NCI-H1436 treated with DMSO at 0.1 percent for 48 hours (cell line): ENCODE data around the gene TCERG1L.

ENCODE experiments used
- DNase-seq: peaks from one replicate; lab custom pipeline; 2025; lab: John Stamatoyannopoulos, UW

The TCERG1L gene

DNA sequence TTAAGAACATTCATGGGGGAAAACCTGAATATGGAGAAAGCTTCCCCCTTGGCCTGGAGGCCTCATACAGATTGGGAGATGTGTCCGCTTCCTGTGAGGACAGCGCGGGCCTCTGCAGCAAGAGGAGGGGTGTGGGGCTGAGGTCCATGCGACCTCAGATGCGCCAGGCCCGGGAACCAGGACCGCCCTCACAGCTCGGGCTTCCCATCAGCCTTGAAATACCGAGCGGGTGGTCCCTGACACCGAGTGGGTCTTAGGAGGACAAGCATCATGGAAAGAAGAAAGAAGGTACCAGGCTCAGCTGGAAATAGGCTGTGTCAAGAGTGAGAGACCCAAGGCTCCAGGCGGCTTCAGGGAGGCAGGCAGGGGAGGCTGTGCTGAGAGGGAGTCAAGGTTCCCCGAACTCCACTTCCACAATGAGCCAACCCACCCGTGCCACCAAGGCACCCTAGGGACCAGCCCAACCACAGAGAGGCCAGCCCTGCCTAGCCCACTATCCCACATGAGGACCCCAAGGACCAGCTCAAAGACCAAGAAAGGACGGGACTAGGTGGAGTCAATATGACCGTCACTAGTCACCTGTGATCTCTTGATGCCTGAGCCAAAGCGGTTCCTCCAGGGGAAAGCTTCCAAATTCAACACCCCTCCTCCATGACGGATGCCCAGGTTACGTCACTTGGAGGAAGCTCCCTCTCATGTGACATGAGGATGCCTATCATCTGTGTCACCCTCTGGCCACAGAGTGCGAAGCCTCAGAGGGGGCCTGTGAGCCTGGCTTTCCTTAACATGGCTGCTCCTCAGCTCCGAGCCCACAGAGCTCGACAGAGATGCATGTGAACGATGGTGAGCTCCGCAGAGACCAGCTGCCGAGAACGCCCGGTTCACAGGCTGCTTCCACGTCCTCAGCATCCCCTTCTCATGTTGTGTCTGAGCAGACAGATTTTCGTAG is 103.7 kb downstream of the TCERG1L start:
- no peak for DNase-seq

DNA sequence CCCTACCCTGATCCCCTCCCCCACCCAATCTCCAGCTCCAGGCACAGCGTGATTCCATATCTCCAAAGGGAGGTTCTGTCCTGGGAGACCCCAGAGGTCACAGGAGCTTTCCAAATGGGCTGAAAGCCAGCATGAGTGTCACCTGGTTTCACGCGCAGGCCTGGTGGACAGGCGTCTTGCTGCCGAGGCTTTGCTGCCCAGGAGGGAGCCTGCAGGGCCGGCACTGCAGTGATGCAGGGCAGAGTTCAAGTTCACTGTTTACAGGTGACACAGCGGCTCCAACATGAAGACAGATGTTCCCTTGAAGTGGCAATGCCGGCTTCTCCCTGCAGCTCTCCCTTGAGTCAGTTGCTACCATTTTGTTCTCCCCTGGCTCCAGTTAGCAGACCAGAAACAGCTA is 104.3 kb downstream of the TCERG1L start:
- no peak for DNase-seq

DNA sequence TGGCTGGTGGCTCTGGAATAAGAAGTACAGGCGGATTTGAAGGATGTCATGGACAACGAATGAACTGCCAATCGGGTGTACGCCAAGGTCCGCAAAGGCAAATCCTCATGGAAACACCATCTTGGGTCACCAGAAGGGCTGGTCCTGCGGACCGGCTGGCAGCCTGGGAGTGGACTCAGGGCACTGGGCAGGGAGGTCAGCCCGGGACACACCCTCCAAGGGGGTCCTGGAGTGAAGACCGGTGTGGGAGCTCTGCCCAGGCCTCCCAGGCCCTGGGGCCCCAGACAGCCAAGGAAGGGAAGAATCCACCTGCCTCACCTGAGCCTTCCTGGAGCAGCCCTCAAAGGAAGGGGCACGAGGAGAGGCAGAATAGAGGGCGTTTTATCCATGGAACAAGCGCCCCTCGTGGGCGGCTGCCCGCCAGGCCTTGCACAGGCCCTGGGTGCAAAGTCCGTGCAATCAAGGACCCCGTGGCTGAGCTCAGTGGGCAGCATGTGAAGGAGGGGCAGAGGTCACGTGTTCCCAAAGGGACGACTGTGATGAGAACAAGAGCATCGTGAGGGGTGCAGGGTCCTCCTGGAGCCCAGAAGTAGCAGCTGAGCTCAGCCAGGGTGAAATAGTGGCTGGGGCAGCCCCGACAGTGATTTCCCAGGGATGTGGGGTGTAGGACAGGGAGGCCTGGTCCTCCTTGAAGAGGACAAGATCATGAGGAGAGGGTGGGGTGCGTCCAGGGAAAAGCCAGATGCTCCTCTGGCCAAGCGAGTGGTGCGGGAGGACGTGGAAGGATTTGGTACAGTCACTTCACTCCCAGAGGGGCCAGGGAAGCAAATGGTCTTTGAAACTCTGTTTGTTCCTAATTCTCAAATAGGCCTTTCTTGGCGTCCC is 105.2 kb downstream of the TCERG1L start:
- DNase-seq: no peak

DNA sequence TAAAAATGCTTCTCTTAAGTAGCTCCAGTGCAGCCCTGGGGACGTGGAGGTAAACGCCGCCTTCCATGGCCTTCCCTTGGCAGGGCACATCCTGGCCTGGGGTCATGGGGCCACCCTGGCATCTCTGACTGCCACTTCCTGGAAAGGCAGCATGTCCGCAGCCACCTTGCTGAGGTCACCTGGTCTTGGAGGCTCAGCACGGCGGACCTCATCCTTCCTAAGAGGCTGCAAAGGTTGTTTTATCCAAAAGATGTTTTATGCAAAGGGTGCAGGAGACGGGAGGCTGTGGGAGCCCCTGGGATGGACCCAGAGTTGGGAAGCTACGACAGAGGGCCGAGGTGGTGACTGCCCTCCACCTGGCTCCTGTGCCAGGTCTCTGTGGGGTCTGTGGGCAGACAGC is 106.0 kb downstream of the TCERG1L start:
- no peak for DNase-seq

DNA sequence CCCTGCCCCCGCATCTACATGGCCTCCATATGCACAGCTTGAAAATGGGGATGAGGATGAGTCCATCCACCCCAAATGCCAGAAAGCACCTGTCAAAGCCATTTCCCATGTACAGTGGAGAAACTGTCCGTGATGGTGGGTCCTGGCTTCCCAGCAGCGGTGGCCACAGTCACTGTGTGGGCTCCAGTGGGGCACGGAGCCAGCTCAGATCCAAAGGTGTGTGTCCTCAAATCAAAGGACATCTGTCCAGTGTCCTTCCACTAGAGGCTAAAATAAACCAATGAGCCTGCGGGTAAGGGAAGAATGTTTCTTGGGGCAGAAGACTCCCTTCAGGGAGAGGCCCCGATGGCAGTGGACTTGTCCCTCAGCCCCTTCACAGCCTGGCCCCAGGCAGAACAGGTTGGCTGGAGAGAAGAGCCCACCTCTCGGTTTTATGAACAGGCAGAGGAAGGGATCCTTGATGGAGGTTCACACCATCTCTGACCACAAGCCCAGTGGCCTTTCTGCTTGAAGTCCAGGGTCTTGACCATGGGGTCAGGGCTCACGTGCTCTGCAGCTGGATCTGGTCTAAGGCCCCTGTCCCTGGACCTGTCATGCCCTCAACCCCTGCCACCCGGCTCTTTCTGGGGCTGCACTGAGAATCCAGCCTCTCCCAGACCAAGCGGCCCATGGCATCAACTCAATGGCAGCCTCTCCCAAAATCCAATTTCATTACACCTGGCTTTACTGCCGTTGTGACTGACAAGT is 106.9 kb downstream of the TCERG1L start:
- no peak for DNase-seq

DNA sequence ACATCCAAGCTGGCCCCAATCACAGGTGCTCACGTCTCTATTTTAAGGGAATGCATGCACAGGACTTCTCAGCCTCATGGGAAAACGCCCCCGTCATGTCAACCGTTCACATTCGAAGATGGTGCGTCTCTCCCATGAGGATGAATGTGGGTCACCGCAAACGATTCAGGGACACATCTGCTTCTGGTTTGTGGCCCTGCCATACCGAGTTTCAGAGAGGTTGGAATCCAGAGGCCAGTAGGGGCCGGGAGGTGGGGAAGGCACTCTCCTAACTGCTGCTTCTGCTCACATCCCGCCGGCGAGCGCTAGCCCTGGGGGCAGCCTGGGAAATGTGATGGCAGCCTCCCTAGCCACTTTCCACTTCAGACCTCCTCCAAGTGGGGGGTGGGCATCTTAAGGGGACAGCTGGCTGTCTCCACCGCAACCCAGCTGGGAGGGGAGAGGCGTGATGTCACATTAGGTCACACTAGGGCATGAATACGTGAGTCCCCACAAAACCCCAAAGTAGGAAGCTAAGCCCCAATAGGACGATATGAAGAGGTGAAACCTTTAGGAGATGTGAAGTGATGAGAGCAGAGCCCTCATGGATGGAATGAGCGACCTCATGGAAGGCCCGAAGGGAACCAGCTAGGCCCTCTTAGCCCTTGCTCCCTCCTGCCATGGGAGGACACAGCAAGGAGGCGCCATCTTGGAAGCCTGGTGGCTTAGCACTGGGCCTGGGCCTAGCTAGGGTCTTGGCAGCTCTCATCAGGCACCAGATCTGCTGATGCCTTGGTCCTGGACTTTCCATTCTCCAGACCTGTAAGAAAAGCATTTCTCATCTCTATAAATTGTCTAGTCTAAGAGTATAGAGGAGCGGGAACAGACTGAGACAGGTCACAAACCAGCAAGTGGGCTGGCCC is 107.8 kb downstream of the TCERG1L start:
- no peak for DNase-seq

DNA sequence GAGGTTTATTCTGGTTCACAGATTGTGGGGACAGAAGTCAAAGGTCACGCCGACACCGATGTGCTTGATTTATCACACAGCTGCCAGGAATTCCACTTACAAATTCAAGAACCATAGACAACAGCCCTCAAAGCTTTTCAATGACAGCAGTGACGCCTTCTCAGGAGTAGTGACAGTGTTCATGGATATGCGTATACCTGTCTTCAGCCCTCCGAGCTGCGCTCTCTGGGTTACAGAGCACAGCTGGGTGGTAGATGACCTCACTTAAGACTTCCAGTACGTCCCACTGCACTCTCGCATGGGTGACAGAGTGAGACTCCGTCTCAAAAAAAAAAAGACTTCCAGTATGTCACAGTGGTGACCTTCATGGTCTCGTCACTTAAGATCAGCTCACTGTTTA is 108.5 kb downstream of the TCERG1L start:
- DNase-seq: no peak

DNA sequence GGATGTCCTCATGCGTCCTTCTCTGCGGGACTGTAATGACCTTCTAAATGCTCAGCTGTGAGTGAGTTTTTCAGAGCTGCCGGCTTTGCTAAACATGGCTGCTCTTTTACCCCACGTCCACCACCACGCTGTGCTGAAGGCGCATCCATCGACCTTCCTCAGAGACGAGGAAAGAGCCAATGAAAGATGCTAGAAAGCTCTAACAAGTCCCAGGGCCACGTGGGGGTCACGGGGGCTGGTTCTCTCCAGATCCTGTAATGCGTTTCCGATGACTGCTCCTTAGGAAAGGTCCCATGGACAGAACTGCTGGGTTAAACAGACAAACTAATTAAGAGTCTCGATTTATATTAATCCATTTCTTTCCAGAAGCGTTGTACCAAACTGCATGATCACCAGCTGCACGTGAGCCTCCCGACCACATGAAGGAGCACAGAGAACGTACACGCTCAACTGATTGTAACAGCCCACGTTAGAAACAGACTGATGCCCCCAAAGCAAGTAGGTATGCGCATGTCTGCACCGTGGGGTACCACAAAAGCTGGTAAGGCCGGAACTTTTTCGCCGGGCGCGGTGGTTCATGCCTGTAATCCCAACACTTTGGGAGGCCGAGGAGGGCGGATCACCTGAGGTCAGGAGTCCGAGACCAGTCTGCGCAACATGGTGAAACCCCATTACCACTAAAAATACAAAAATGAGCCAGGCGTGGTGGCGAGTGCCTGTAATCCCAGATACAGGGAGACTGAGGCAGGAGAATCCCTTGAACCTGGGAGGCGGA is 109.6 kb downstream of the TCERG1L start:
- no peak for DNase-seq

DNA sequence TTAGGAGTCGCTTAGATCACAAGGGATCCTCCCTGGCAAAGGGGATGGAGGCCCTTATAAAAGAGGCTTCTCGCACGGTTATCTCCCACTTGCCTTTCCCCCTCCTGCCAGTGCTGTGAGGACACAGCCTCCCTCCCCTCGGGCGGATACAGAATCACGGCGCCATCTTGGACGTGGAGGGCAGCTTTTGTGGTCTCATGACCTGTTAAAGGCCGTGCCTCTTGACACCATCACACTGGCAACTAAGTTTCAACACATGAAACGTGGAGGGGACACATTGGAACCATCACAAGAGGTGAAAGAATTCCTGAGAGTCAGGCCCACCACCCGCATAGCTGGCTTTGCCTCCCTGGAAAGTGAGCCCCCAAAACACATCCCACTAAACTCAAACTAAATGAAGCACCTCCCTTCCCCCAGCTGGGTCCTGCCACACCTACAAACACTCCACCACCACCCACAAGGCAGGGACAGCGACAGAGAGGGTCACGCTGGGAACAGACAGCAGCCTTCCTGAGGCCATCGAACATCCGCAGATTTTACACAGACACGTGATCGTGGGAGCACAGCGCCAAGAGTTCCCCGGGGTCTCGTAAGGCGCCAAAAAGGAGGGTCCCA is 110.6 kb downstream of the TCERG1L start:
- no peak for DNase-seq

DNA sequence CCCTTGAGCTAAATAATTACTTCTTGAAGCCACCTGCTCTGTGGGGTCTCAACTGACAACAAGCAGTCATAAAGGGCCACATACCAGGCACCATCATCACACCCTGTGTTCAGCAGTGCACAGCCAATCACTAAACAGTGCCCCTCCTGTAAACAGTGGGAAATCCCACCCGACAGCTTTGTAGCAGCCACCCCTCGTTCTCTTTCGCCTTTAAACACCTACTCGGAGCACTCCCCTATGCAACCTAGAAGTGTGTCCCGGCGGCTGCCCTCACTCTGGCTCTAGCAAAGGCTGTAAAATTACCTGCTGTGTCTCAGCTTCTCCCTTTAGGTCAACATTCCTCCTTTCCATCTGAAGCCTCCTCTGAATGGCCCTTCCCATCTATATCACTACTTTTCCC is 111.9 kb downstream of the TCERG1L start:
- no peak for DNase-seq

DNA sequence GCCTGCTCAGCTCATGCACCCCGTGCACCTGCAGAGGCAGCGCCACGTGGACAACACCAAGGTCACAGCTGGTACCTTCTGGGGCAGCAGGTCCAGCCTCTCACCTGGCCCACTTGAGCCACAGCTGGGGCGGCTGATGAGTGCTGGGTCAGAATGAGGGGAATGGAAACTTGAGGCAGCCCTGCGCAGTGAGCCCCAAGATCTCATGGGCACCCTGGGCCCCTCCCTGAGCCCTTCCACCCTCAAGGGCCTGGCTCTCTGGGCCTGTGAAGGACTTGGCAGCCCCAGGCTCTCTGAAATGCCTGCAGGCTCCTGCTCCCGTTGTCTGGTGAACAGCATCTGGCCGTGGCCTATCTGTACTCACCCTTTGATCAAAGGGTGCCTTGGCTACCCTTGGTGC is 112.7 kb downstream of the TCERG1L start:
- DNase-seq: no peak

DNA sequence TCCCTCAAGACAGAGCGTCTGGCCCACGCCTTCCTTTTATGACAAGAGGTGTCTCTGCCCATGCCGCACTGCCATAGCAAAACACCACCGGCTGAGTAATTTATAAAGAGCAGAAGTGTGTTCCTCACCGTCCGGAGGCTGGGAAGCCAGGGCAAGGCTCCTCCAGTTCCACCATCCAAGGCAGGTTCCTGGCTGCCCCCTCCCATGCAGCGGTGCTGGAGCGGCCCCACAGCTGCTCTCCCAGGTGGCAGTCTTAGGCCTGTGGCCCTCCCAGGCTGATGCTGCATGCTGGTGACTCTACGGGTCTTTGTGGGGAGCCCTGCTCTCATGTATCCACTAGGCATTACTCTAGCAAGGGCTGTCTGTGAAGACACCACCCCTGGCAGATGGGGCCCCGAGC is 113.1 kb downstream of the TCERG1L start:
- DNase-seq: no peak

DNA sequence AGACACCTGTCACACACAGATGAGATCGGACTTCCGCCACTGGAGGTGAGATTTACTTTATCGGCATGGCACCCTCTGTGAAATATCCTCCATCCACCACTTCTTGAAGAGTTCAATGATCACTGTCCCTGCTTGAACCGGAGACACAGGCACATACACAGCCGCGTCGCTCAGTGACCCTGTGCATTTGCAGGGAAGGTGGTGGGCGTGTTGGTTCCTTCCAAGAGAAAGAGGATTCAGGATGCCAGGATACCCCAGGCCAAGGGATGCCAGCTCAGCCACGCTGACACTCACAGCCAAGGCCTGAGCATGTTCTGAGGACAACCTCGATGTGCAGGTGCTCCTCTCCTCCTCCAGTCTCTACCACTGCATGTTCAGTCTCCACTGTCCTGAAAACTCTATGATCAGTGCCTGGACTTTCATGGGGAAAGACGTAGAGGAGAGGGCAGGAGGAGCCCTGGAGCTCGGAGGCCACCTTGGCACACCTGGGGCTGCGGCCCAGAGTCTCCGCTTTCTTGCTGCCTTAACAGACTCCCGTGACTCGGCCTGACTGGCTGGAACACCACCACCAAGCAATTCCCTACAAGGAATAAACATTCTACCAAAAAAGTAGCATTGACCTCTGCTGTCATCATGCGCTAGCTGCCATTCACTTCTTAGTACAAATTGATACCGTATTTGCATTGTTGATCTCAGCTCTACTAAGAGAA is 115.2 kb downstream of the TCERG1L start:
- no peak for DNase-seq

DNA sequence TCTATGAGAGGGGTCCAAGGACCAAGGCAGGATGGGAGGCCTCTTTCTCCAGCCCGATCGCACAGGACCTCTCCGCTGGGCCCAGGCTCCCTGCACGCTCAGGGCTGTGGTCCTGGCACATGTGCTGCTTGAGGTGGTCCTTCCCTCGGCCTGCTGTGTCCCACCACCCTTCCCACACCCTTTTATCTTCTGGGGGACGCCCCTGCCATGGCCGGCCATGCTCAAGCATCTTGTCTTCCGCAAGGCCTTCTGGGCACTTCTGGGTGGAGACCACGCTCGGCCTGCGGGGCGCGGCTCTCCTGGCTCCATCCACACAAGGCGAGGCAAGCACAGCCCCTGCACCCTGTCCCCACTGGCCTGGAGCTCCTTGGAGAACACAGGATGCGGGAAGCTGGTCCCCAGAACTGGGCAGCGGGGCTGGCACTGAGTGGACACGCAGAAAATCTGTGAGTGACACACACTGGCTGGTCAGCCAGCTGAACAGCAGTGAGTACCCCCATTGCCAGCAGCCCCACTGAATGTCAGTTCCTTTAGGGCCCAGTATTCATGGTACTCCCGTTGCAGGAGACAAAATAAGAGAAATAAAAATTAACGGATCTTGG is 115.9 kb downstream of the TCERG1L start:
- DNase-seq: no peak

DNA sequence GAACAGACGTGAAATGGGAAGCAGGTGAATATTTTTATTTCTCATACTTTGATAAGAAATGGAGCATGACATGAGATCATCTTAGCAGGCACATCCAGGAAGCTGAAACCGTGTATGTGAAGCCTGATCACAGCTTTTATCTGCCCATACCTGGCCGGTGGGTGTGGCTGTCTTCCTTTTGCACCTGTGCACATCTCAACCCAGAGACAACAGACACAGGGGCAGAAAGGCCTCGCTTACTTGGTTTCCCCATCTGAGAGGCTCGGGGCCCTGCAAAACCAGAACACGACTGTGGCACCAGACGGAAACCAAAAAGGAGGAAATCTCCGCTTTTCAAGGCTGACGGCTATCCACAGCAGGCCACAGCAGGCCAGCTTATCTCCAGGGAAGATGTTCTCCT is 116.4 kb downstream of the TCERG1L start:
- no peak for DNase-seq

DNA sequence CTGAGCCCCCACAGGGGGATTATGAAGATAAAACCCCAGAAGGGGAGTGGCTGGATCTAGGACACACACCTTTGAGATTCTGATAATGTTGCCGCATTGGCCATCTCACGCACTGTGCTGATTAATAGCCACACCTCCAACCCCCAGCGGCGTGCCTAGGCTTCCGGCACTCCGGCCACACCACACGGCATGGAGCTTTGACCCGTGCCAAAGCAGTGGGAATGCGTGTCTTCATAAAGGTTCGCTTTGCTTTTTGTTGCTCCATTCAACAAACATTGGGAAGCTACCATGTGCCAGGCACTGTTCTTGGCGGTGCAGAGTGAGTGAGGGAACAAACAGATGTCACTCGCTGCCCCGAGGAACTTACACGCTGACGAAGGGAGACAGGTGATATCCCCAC is 117.6 kb downstream of the TCERG1L start:
- DNase-seq: no peak

DNA sequence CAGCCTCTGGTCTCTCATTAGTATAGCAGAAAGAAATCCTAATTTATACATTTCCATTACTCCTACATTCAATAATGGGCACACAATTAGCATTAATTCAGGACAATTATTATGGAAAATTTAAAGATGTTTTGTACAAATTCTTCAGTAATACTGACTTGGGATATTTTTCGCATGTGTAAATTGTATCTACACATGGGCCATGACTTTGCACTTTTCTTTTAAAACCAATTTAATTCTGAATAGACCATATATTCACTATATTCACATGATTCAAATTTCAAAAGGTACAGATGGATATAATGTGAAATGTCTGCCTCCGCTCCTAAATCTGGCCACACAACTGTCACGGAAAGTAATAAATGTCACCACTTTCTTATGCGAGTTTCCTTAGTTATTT is 123.0 kb downstream of the TCERG1L start:
- no peak for DNase-seq

DNA sequence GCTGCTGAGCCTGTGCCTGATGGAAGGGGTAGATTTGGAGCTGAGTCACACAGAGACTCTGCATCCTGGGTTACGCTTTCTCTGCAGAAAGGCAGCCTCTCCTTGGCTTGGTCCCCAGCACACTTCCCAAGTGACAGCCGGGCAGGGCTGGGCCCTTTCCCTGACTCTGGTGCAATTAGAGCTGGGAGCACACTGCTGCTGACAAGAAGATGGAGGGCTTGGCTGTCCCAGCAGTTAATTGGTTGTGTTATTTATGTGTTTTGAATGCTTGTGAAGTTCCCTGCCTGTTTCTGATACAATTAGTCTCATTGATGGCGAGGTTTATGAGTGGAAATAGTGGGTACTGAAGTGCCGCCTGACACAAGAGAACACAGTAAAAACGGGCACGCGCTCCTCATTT is 123.6 kb downstream of the TCERG1L start:
- peak; percentile 58 for DNase-seq

DNA sequence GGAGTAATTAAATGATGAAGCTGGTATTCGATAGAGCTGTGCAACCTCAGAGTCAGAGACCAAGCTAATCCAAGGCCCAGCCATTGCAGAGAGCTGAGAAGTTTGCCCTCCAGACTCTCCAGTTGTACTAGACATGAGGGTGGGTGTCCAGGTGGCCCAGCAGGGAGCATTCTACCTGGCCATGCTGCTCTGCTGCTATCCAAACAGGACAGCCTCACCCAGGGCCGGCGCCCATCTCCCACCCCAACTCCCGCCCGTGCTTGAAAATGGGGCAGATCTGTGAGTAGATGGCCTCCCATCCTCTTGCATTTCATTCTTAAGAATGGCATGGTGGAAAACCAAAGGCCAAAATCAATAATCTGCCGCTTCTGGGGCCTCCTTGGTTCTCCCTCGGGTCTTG is 124.2 kb downstream of the TCERG1L start:
- no peak for DNase-seq
